ENCODE results near the gene SVEP1. TPM values are rescaled to one million over a fixed set of nuclear protein-coding genes. Genes with fewer than 3 reads are reported as not detected.

The SVEP1 gene
- polyA plus RNA-seq, 1 of the 3 experiments (the other 2 are of a cell fraction), result 0.10 TPM

DNA sequence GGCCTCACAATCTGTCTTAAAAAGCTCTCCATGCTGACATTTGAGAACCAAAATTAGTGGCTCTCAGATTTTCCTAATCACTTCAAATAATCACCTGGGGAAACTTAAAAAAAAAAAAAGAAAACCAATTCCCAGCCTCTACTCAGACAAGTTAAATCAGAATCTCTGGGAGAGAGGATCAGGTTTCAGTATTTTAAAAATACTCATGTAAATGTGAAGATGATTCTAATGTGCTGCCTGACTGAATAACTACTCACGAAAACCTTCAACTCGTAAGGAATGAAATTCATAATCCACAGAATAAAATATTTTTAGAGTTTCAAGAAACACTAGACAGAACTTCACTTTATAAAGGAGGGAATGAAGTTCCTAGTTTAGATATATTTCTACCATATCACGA lies 114.4 kb downstream of the SVEP1 start (continued):
- no peak for TF ChIP-seq FOSL2 (IDR thresholded peaks at IDR 0.05; ENCODE audit: borderline replicate concordance, low read depth)

DNA sequence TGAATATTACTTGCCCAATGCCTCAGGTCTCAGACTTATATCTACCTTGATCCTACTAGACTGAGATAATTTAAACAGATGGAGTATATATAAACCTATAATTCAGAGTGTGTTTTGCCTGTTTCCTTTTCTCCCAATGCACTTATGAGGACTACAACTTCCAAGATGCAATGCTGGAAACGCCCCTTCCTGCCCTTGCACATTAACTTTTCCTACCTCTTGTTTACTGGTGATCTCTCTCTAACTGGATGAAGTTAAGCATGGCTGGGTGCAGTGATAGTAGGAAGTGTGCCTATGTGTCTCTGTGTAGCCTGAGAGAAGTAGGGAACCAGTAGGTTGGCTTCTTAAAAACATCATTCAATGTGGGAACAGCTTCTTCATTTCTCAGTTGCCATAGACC lies 115.2 kb downstream of the SVEP1 start:
- POLR2A ChIA-PET, result no interaction called here
- H3K27ac ChIP-seq (ENCODE audit: low read depth in 2 of 2, low read length in 1 of 2), result no peak overlapping the region
- H3K4me2 ChIP-seq, result no peak overlapping the region
- no peak overlapping the region for H2AFZ ChIP-seq (ENCODE audit: low read depth)
- no peaks in the 10 kb centered on the region for H3K9me3 ChIP-seq
- TF ChIP-seq MXI1 (IDR thresholded peaks at IDR 0.05; ENCODE audit: low read depth, low read length) (no peak), MEF2A (IDR thresholded peaks at IDR 0.05; ENCODE audit: borderline replicate concordance, low read depth) (no peak), GABPA (IDR thresholded peaks at IDR 0.05; ENCODE audit: low read depth) (0 out of 2 replicates have a peak, but pooled peaks have one; percentile 36), GATA2 (CRISPR knock-in tag; IDR thresholded peaks at IDR 0.05) (no peak)
- CTCF ChIA-PET, result no interaction called here
- H3K27me3 ChIP-seq (ENCODE audit: insufficient read depth), result no peaks in the 10 kb centered on the region
- peaks cover 2% of the 10 kb centered on the region; the same call in 1 of the 2 replicates for H3K9me2 ChIP-seq
- H3K9ac ChIP-seq, result no peak overlapping the region
- no peak overlapping the region for H3K4me3 ChIP-seq (ENCODE audit: low read depth in 2 of 2, low read length in 1 of 2)
- DNase-seq, result no peak
- H3K36me3 ChIP-seq (replicated peaks in 1 of 2; ENCODE audit: control insufficient read depth in 1 of 2, insufficient read depth in 2 of 2, low read length in 1 of 2), result no peaks in the 10 kb centered on the region
- no peaks in the 10 kb centered on the region for H4K20me1 ChIP-seq (ENCODE audit: insufficient read depth)
- 33% methylated on average over 1 of the region's 1 CpG for WGBS (ENCODE audit: low lambda C conversion rate)
- no peaks in the 10 kb centered on the region for H3F3A ChIP-seq (replicated peaks; ENCODE audit: insufficient read depth)
- no peaks in the 10 kb centered on the region for H3K4me1 ChIP-seq (ENCODE audit: control insufficient read depth in 1 of 2, insufficient read depth in 2 of 2, low read depth in 1 of 2, low read length in 1 of 2)
- no peaks in the 10 kb centered on the region for H3K79me2 ChIP-seq (ENCODE audit: insufficient read depth)

DNA sequence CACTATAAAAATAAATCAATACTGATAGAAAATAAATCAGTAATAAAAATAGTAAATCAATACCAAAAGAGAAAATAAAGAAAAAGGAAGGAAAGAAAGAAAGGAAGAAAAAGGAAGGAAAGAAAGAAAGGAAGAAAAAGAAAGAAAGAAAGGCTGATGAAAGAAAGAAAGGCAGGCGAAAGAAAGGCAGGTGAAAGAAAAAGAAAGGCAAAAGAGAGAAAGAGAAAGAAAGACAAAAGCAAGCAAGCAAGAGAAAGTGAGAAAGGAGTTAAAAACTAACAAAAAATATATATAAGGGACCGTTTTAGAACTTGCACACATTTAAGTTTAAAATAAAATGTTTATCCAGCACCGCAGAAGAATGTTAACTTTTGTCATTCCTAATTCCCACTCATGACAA lies 116.0 kb downstream of the SVEP1 start:
- Histone ChIP-seq H3K9ac (no peak overlapping the region), H3K4me2 (no peak overlapping the region), H3K4me1 (ENCODE audit: control insufficient read depth in 1 of 2, insufficient read depth in 2 of 2, low read depth in 1 of 2, low read length in 1 of 2) (no peaks in the 10 kb centered on the region), H3K4me3 (ENCODE audit: low read depth in 2 of 2, low read length in 1 of 2) (no peak overlapping the region), H3K9me2 (peaks cover 2% of the 10 kb centered on the region; the same call in 1 of the 2 replicates), H3F3A (replicated peaks; ENCODE audit: insufficient read depth) (no peaks in the 10 kb centered on the region), H3K79me2 (ENCODE audit: insufficient read depth) (no peaks in the 10 kb centered on the region), H3K27me3 (ENCODE audit: insufficient read depth) (no peaks in the 10 kb centered on the region), H4K20me1 (ENCODE audit: insufficient read depth) (no peaks in the 10 kb centered on the region), H2AFZ (ENCODE audit: low read depth) (no peak overlapping the region), H3K36me3 (replicated peaks in 1 of 2; ENCODE audit: control insufficient read depth in 1 of 2, insufficient read depth in 2 of 2, low read length in 1 of 2) (no peaks in the 10 kb centered on the region), H3K27ac (ENCODE audit: low read depth in 2 of 2, low read length in 1 of 2) (no peak overlapping the region), H3K9me3 (no peaks in the 10 kb centered on the region)
- ChIA-PET POLR2A (no interaction called here), CTCF (no interaction called here)
- 59% methylated on average over 3 of the region's 3 CpGs for WGBS (ENCODE audit: low lambda C conversion rate)
- no peak for TF ChIP-seq RFX5 (IDR thresholded peaks at IDR 0.05; ENCODE audit: low read length)
- TF ChIP-seq, protein P1, sequence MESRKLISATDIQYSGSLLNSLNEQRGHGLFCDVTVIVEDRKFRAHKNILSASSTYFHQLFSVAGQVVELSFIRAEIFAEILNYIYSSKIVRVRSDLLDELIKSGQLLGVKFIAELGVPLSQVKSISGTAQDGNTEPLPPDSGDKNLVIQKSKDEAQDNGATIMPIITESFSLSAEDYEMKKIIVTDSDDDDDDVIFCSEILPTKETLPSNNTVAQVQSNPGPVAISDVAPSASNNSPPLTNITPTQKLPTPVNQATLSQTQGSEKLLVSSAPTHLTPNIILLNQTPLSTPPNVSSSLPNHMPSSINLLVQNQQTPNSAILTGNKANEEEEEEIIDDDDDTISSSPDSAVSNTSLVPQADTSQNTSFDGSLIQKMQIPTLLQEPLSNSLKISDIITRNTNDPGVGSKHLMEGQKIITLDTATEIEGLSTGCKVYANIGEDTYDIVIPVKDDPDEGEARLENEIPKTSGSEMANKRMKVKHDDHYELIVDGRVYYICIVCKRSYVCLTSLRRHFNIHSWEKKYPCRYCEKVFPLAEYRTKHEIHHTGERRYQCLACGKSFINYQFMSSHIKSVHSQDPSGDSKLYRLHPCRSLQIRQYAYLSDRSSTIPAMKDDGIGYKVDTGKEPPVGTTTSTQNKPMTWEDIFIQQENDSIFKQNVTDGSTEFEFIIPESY (IDR thresholded peaks at IDR 0.05; ENCODE audit: borderline replicate concordance, low read depth), result no peak
- no peak for TF ChIP-seq EZH2phosphoT487 (IDR thresholded peaks at IDR 0.05; ENCODE audit: borderline replicate concordance, low read depth)
- no peak for TF ChIP-seq RXRA (IDR thresholded peaks at IDR 0.05; ENCODE audit: borderline replicate concordance, low read depth)
- no peak for TF ChIP-seq SMC3 (IDR thresholded peaks at IDR 0.05; ENCODE audit: low read depth, low read length)
- no peak for DNase-seq

Measured in SK-N-SH (cell line).